ENCODE results near the gene NUCB2. TPM values are rescaled to one million over a fixed set of nuclear protein-coding genes. Genes with fewer than 3 reads are reported as not detected.
"Not testable (repeated sequence)": the region's sequence is repeated elsewhere in the genome, so short reads cannot be mapped to it uniquely, and the experiment has no call there.

Gene NUCB2
- 54.2 and 58.0 TPM in 2 replicates for total RNA-seq (ENCODE audit: low replicate concordance)
- long read RNA-seq, transcript NUCB2-208 (14 exons, 2,274 nt), result major isoform, 6 of 27 reads
- long read RNA-seq, partial matches to known transcripts, result 9 of 27 reads
- long read RNA-seq, other reads (novel, unspliced or antisense), result 11 of 27 reads

DNA sequence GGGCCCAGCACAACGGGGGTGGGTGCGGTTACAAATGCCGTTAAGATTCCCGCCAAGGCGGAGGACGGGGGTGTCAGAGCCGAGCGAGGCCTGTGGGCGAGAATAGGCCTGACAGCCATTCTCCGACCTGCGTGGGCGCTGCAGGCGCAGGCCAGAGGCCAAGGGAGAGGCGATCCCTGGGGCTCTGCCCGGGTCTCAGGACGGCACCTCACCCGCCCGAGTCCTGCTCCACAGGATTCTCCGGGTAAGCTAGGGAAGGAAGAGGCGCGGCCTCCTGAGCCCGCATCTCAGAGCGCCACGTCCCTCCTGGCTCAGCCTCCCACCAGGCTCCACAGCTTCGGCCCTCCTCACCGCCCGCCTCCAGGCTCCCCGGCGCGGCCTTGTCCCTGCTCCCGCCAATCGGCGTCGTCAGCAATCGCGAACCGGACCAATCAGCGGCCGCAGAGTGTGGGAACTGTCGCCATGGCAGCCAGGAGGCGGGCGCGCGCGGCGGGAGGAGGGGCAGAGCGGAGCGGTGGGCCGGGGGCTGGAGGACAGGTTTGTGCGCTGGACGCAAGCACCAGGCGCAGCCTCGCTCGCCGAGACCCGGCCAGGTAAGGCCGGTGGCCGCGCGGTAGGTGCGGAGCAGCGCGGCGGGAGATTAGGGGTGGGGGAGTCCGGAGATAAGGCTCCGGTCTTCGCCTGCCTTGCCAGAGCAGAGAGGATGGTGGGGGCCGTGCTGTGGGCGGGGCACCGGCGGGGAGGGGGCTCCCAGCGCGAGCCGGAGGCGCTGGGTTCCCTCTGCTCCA, at the start of gene NUCB2:
Gene NUCB2, plus strand, starts transcription at position 504 of the 788 bp plus-strand sequence. CDS start 18,585 bp downstream, outside the sequence.
- Mint-ChIP-seq H3K4me3 (peak within 1 kb of the TSS; percentile 85), H3K9me3 (no peaks in the 10 kb centered on the region), H3K27me3 (no peaks in the 10 kb centered on the region), H3K4me1 (ENCODE audit: unreplicated experiment) (peaks cover 21% of the 10 kb centered on the region), H3K27ac (peak within 1 kb of the TSS; percentile 85), H3K36me3 (peaks cover 4% of the 10 kb centered on the region)
- peak; percentile 98 for DNase-seq (ENCODE audit: extremely low spot score, unreplicated experiment)
- TF ChIP-seq, protein P1, sequence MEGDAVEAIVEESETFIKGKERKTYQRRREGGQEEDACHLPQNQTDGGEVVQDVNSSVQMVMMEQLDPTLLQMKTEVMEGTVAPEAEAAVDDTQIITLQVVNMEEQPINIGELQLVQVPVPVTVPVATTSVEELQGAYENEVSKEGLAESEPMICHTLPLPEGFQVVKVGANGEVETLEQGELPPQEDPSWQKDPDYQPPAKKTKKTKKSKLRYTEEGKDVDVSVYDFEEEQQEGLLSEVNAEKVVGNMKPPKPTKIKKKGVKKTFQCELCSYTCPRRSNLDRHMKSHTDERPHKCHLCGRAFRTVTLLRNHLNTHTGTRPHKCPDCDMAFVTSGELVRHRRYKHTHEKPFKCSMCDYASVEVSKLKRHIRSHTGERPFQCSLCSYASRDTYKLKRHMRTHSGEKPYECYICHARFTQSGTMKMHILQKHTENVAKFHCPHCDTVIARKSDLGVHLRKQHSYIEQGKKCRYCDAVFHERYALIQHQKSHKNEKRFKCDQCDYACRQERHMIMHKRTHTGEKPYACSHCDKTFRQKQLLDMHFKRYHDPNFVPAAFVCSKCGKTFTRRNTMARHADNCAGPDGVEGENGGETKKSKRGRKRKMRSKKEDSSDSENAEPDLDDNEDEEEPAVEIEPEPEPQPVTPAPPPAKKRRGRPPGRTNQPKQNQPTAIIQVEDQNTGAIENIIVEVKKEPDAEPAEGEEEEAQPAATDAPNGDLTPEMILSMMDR (conservative IDR thresholded peaks at IDR 0.05), result no peak

DNA sequence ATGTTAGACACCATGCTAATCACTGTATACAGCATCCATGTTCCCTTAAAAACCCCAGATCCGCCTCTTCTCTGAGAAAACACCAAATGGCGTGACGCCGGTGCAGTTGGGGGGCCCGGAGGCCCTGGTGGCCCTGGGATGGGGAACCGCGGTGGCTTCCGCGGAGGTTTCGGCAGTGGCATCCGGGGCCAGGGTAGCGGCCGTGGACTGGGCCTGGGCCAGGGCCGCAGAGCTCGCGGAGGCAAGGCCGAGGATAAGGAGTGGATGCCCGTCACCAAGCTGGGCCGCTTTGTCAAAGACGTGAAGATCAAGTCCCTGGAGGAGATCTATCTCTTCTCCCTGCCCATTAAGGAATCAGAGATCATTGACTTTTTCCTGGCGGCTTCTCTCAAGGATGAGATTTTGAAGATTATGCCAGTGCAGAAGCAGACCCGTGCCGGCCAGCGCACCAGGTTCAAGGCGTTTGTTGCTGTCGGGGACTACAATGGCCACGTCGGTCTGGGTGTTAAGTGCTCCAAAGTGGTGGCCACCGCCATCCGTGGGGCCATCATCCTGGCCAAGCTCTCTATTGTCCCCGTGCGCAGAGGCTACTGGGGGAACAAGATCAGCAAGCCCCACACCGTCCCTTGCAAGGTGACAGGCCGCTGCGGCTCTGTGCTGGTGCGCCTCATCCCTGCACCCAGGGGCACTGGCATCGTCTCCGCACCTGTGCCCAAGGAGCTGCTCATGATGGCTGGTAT, 48.2 kb upstream of the NUCB2 start:
- H3K4me1 Mint-ChIP-seq (ENCODE audit: unreplicated experiment); H3K9me3 Mint-ChIP-seq; DNase-seq (ENCODE audit: extremely low spot score, unreplicated experiment); H3K27me3 Mint-ChIP-seq; H3K4me3 Mint-ChIP-seq; H3K27ac Mint-ChIP-seq; H3K36me3 Mint-ChIP-seq: not testable (repeated sequence)

DNA sequence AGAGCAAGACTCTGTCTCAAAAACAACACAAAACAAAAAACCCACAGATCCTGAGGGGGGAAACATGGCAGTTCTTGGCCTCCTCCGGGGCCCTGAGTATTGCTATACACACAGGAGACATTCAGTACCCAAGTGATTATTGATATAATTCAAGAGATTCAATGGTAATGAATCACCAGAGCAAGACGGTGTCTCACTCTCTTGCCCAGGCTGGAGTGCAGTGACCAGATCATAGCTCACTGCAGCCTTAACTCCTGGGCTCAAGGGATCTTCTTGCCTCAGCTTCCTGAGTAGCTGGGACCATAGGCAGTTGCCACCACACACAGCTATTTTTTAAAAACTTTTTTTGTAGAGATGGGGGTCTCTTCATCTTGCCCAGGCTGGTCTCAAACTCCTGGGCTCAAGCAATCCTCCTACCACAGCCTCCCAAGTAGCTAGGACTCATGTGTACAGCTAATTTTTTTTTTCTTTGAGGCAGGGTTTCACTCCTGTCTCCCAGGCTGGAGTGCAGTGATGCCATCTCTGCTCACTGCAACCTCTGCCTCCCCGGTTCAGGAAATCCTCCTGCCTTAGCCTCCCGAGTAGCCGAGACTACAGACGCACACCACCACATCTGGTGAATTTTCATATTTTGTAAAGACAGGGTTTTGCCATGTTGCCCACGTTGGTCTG, 46.9 kb upstream of the NUCB2 start:
- no peaks in the 10 kb centered on the region for H3K27me3 Mint-ChIP-seq
- TF ChIP-seq, protein P1 (conservative IDR thresholded peaks at IDR 0.05), result no peak
- H3K4me3 Mint-ChIP-seq, result no peak overlapping the region
- DNase-seq (ENCODE audit: extremely low spot score, unreplicated experiment), result no peak
- peaks cover 5% of the 10 kb centered on the region for H3K4me1 Mint-ChIP-seq (ENCODE audit: unreplicated experiment)
- H3K36me3 Mint-ChIP-seq, result no peaks in the 10 kb centered on the region
- H3K9me3 Mint-ChIP-seq, result no peaks in the 10 kb centered on the region
- no peak overlapping the region for H3K27ac Mint-ChIP-seq

DNA sequence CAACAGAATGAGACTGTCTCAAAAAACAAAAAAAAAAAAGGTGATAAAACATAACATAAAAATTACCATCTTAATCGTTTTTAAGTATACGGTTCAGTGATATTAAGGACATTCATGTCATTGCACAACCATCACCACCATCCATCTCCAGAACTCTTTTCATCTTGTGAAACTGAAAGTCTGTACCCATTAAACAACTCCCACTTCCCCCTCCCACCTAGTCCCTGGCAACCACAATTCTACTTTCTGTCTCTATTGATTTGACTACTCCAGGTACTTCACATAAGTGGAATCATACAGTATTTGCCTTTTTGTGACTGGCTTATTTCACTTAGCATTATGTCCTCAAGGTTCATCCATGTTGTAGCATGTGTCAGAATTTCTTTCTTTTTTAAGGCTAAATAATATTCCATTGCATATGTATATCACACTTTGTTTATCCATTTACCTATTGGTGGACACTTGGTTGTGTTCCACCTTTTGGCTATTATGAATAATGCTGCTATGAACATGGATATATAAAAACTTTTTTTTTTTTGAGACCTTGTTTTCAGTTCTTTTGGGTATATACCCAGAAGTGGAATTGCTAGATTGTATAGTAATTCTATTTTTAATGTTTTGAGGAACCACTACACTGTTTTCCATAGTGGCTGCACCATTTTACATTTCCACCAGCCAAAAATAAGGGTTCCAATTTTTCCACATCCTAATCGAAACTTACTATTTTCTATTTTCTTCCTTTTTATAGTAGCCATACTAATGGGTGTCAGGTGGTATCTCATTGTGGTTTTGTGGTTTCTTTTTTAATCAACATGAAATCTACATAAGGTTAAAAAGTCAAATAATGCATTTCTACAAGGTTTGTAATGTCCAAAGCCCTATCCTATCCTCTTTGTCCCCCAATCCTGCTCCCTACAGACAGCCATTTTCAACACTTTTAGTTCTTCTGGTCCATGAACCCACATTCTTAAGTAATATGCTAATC, 45.4 kb upstream of the NUCB2 start:
- Mint-ChIP-seq H3K36me3 (no peaks in the 10 kb centered on the region), H3K9me3 (no peaks in the 10 kb centered on the region), H3K4me3 (no peak overlapping the region), H3K27me3 (no peaks in the 10 kb centered on the region), H3K27ac (no peak overlapping the region), H3K4me1 (ENCODE audit: unreplicated experiment) (peaks cover 5% of the 10 kb centered on the region)
- TF ChIP-seq, protein P1 (conservative IDR thresholded peaks at IDR 0.05), result no peak
- DNase-seq (ENCODE audit: extremely low spot score, unreplicated experiment), result no peak

DNA sequence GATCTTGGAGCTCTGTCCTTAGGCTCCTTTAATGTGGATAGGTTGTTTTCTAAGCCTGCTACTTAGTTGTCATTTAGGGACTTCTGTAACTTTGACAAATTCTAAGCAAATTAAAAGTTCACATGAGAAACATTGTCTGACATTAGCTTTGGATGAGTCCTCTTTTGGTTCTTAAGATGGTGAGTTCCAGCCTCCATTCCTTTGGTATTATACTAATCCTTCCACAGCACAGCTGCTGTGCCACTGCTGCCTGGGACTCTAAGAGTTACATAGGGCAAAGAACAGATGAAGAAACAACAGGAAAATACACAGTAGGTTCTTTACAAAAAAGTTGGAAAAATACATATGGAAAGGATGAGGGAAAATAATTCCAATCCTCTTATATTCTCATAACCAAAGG, 43.4 kb upstream of the NUCB2 start:
- H3K4me3 Mint-ChIP-seq, result no peak overlapping the region
- H3K27me3 Mint-ChIP-seq, result no peaks in the 10 kb centered on the region
- no peaks in the 10 kb centered on the region for H3K9me3 Mint-ChIP-seq
- TF ChIP-seq, protein P1 (conservative IDR thresholded peaks at IDR 0.05), result no peak
- H3K4me1 Mint-ChIP-seq (ENCODE audit: unreplicated experiment), result peaks cover 5% of the 10 kb centered on the region
- H3K36me3 Mint-ChIP-seq, result no peaks in the 10 kb centered on the region
- H3K27ac Mint-ChIP-seq, result no peak overlapping the region
- no peak for DNase-seq (ENCODE audit: extremely low spot score, unreplicated experiment)

Data from type B pancreatic cell (in vitro differentiated cells).